Activated gamma-delta T cell treated with anti-CD3 and anti-CD28 coated beads, Interleukin-2, amount 50 U/mL, for 16 hours (primary cell): ENCODE results near the gene AMOT.
"Not testable (repeated sequence)": the region's sequence is repeated elsewhere in the genome, so short reads cannot be mapped to it uniquely, and the experiment has no call there.

Source experiments
- DNase-seq: peaks from one replicate; pipeline ENCODE4 v3.0.0-alpha.2; 2020; ENCODE audit warnings: low read depth

The AMOT gene

GRCh38 chrX:112840382-112841113, at the start of gene AMOT:
Gene AMOT, minus strand, starts transcription at chrX:112840831. Its CDS starts 17,705 bp downstream, at chrX:112823126.
- DNase-seq = peak; percentile 40

- no peak for DNase-seq
Measured at GRCh38 chrX:112889400-112889799, 48.8 kb upstream of the AMOT start.

GRCh38 chrX:112888916-112889315, 48.3 kb upstream of the AMOT start:
- DNase-seq = no peak

GRCh38 chrX:112877771-112878173, 37.1 kb upstream of the AMOT start:
- no peak for DNase-seq

GRCh38 chrX:112874614-112875013, 34.0 kb upstream of the AMOT start:
- DNase-seq = no peak

GRCh38 chrX:112874175-112874574, 33.5 kb upstream of the AMOT start:
- no peak for DNase-seq

GRCh38 chrX:112868586-112868985, 28.0 kb upstream of the AMOT start:
- DNase-seq = no peak

- no peak for DNase-seq
Measured at GRCh38 chrX:112867570-112867969, 26.9 kb upstream of the AMOT start.

- DNase-seq = no peak
Measured at GRCh38 chrX:112866175-112866574, 25.5 kb upstream of the AMOT start.

- no peak for DNase-seq
Measured at GRCh38 chrX:112865464-112866025, 24.9 kb upstream of the AMOT start.

- no peak for DNase-seq
Measured at GRCh38 chrX:112863850-112864249, 23.2 kb upstream of the AMOT start.

- DNase-seq = no peak
Measured at GRCh38 chrX:112857478-112857878, 16.8 kb upstream of the AMOT start.

- not testable (repeated sequence) for DNase-seq
Measured at GRCh38 chrX:112854901-112855300, 14.3 kb upstream of the AMOT start.

- no peak for DNase-seq
Measured at GRCh38 chrX:112852851-112853250, 12.2 kb upstream of the AMOT start.

- no peak for DNase-seq
Measured at GRCh38 chrX:112851806-112852205, 11.2 kb upstream of the AMOT start.

GRCh38 chrX:112851161-112851779, 10.6 kb upstream of the AMOT start:
- no peak for DNase-seq

- DNase-seq = no peak
Measured at GRCh38 chrX:112849016-112849415, 8.4 kb upstream of the AMOT start.

GRCh38 chrX:112846782-112847181, 6.2 kb upstream of the AMOT start:
- DNase-seq = no peak

GRCh38 chrX:112846187-112846586, 5.6 kb upstream of the AMOT start:
- DNase-seq = no peak

GRCh38 chrX:112844250-112844649, 3.6 kb upstream of the AMOT start:
- no peak for DNase-seq

- DNase-seq = no peak
Measured at GRCh38 chrX:112841820-112842157, 1.2 kb upstream of the AMOT start.

- DNase-seq = peak; percentile 46
Measured at GRCh38 chrX:112841114-112841819, 636 bp upstream of the AMOT start.

- DNase-seq = no peak
Measured at GRCh38 chrX:112839856-112840255, 775 bp downstream of the AMOT start.
